NCI-H2171 (cell line): ENCODE results near the gene SLC36A4.
"Not testable (repeated sequence)": the region's sequence is repeated elsewhere in the genome, so short reads cannot be mapped to it uniquely, and the experiment has no call there.

ENCODE experiments used
- DNase-seq: peaks from one replicate; lab custom pipeline; 2025; lab: John Stamatoyannopoulos, UW

SLC36A4 gene

DNA sequence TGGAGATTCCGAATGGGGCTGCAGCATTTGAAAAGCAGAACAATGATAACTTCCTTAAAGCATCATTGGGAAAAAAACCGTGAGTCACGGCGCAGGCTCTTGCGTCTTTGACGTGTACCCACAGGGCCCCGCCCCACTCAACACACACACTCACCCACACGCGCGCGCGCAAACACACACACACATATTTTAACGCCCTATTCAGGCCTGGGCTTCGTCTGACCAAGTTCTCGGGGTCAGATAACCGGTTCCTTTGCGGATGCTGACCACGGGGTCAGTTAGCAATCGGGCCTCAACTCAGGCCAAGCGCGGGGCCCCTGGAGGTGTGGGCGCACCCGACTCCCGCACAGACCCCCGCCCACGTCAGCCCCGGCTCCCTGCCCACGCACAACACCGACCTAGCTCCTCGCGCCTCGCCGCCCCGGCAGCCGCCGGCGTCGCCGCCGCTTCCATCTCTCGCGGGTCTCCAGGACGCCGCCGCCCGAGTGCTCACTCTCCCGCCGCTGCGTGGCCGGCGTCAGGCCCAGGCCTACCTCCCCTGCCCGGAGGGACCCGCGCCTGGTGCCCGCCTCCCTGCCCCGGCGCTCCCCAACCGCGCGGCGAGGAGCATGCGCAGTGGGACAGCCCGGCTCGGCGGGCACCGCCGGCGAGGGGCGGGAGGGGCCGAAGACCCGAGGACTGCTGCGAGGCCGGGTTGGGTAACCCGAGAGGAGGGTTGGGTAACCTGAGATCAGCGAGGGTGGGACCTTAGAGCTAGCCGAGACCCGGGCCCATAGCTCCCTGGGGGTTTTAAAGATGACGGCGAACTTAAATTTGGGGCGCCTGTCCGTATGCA, at the start of gene SLC36A4:
TSS of gene SLC36A4 (minus strand) at position 612 of the 835 bp plus-strand sequence. CDS start at position 453, 159 bp downstream.
- peak; percentile 51 for DNase-seq

DNA sequence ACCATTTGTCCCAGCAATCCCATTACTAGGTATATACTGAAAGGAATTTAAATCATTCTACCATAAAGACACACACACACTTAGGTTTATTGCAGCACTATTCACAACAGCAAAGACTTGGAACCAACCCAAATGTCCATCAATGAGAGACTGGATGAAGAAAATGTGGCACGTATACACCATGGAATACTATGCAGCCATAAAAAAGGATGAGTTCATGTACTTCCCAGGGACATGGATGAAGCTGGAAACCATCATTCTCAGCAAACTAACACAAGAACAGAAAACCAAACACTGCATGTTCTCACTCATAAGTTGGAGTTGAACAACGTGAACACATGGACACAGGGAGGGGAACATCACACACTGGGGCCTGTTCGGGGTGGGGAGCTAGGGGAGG, 49.0 kb upstream of the SLC36A4 start:
- not testable (repeated sequence) for DNase-seq

DNA sequence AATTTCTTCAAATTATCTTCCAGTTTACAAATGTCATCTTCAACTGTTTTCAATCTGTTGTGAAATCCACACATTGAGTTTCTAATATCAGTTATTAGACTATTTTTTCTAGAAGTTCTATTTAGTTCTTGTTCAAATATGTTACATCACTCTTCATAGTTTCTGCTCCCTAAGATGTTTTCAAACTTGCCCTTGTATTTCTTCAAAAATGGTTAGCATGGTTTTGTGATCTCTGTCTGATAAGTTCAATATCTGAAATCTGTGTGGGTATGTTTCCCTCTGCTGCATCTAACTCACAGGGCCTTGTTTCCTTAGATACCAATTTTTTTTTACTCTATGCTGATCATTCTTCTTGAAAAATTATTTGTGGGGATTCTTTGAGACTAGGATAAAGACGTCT, 46.2 kb upstream of the SLC36A4 start:
- no peak for DNase-seq

DNA sequence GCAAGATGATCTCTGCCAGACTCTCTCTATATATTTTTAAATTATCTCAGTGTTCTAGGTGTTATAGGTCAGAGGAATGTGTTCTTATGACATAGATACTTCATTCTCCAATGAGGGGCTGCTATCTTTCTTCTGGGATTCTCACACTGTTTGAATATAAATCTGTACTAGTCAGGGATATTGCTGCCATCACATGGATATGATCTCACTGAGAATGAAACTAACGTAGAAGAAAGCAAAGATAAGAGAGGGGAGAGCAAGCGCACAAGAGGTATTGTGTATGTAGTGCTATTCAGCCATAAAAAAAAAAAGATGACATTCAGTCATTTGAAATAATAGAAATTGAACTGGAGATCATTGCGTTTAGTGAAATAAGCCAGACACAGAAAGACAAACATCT, 42.2 kb upstream of the SLC36A4 start:
- DNase-seq, result no peak

DNA sequence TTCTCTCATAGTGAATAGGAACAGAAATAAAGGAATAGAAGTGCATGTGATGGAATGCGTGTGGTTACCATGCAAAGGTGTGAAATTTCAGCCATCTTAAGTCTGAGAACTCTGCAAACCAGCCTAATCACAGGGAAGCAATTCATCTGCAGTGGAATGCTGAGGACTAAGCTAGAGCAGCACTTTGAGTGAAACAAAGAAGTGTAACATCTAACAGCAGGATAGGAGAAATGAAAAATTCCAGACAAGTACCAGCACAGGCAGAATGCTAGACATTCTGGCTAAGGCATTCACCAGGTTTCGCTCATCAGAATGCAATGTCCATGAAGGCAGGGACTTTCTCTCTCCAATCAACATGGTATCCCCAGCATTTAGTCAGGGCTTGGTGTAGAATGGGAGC, 41.2 kb upstream of the SLC36A4 start:
- no peak for DNase-seq

DNA sequence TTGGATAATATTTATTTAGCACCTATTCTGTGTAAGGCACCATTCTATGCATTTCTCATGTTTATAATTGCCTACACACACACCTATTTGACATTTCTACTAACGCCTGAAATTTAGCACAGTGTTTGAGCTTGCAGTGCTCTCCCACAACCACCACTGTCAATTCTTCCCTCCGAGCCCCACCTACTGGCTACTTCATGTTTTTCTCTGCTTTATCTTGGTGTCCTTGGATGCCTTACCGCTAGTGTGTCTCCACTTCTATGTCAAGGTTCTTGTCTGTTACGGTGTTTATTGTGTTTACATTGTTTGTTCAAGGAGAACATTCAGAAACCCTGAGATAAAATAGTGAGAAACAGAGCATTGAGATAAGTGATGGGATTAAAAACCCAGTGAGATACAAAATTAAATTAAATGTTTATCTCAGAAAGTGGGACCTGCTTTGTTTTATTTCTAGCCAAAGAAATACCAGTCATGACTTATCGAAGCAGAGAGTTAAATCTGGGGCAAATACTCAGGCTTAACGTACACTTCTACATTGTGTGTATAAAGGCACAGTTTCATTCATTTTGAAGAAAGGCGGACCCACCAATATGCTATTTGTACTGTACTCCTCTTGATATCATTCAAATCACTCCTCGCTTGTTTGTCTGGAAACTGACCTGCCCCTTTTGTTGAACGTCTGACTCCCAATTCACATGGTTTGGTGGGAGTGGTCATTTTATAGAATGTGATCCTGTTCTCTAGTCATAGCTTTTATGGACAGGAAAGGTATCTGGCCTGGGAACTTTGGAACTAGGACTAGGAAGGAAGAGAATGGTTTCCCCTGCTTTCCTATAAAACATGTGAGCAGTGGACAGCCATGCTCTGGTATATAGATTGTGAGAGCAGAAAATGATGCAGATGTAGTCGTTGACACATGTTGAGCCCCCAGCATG, 39.2 kb upstream of the SLC36A4 start:
- no peak for DNase-seq

DNA sequence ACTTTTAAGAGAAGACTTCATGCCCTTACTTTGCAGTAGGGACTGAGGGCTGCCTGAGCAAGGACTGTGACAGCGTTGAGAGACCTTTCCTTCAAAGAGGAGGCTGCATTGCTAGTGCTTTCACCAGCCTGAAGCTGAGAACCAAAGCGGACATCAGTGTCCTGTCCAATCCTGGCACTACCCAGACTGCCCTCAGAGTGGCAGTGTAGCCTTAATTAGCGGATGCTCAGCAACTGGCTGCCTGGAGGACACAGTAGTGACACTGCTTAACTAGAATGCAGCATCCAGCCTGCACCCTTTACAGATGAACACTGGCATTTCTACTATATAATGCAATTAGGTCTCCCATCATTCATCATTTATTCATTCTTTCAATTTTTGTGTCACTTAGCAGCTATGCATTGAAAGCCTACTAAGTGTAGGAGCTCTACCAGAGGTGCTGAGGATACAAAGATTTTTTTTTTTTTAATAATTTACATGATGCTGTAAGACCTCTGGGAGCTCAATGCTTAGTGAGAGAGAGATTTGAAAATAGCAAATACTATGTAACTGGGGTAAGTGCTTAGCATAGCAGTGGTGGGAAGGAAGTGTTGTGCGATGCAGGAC, 36.9 kb upstream of the SLC36A4 start:
- DNase-seq, result peak; percentile 30

DNA sequence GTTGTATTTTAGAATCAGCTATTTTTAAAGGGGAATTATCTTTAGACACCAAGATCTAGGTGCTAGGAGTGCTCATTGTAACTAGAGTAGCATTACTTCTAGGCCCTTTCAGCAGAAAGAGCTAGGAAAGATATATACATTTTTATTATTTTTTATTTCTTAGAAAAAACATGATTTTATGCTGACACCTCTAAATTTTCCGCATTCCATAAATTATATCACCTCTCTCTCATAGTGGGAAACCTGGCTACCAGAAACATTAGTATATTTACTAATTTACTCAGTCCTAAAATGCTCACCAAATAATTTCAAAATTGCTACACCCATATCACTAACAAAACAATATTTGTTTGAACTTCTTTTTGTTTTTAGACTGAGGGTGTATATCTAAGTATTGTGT, 32.1 kb upstream of the SLC36A4 start:
- no peak for DNase-seq

DNA sequence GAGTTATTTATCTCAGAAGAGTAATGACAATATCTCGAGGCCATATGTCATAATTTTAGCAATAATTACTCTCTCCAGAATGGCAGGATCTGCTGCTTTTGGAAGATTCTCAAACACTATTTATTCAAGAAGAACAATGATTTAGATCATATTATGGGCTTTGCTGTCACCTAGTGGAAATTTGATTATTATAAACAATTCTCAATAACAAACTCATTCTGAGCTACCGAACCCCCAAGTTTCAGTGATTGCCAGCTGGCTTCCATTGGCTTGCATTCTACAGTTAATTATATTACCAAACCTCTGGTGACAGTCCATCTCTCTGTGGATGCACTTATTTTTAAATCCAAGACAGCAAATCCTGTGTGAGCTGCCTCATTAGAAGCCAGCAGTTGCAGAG, 27.9 kb upstream of the SLC36A4 start:
- DNase-seq, result no peak

DNA sequence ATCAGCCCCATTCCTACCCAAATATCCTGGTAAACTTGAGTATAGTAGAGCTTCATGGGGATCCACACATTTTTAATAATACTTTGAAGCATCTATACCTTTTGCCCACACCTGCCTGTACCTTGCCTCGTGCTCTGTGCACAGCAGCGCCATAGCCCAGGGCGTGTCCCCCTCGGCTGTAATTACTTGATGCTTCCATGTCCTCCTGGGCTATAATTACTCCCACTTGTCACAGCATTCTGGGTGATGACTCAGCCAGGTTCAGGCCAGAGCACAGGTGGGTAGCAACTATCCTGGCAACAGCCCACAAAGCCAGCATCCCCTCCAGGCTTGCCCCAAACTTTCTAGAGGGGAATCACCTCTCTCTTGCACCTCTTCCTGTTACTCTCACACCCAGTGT, 23.7 kb upstream of the SLC36A4 start:
- no peak for DNase-seq

DNA sequence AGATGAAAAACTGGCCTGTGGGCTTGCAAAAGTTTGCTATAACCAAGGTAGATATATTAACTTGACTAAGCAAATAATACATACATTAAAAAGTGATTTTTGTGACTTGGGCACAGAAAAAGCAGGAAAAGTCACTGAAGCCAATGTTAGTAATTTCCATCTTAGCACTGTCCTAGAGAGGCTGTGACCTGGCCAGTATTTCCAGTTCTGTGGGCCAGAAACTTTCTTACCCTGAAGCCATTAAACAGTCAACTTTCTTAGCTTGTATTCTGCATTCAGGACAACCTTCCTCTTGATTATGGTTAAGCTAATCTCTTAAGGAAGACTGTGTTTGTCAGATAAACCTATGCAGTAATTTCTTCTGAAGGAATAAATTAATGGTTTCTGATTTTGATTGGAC, 22.3 kb upstream of the SLC36A4 start:
- DNase-seq, result no peak

DNA sequence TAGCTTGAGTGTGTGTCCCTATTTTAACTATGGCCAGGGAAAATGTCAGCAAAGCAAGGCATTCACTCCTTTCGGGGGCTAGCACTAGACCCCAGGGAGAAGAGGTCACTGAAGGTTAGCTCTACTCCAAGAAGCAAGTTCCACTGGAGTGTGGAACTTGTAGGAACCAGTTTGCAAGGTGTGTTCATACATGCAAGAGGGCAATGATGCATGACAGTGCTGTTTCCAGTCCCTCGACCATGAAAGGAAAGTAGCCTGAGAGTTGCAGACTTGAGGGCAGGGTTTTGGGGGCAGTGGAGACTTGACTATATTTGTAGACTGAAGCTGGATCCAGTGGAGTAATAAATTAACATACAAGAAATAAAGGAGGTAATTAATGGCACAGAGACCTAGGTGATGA, 21.6 kb upstream of the SLC36A4 start:
- no peak for DNase-seq

DNA sequence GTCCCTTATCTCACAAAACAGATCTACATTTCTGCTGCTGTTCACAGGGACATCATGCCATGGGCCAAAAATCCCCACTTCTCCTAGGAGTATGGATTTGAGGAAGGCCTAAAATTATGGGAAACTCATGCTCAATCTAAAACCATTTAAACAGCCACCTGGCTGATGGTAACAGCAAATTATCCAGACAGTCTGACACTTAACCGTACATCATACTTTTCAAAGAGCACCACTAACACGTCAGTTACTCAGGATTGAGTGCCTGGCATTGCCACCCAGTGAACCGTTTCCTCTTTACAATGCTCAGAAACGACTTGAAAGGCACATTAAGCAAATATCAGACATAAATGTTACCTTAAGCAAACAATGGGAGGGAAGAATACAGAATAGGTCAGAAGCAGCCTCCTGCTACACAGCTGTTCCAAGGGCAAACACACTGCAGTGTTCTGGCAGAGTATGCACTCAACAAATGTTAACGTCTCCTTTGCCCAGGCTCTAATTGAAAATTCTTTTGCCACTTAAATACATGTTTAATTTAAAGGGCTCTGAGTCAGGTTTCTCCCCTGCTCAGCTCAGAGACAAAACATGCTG, 18.8 kb upstream of the SLC36A4 start:
- no peak for DNase-seq

DNA sequence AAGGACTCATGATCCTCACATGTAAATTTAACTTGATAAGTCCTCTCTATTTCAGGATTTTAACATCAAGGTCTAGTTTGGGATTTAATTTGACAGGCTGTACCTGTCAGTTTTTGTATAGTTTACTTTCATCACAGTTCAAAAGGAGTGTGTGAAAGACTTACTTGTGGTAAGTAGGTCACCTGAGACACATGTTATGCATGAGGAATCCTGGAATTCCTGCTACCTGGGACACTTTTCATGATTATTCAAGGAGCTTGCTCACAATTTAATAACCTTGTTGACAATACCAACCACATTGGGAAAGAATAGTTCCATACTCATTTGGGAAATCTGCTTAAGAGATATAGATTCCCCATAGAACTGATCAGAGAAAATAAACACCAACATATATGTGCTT, 15.8 kb upstream of the SLC36A4 start:
- DNase-seq, result no peak

DNA sequence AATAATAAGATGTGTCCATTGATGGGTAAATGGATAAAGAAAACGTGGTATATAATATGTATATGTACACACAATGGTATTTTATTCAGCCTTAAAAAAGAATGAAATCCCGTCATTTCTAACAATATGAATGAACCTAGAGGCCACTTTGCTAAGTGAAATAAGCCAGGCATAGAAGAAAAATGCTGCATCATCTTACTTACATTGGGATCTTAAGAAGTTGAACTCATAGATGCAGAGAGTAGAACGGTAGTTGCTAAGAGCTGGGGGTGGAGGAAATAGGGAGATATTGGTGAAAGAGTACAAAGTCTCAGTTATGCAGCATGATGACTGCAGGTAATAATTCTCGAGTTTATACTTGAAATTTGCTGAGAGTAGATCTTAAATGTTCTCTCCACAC, 14.3 kb upstream of the SLC36A4 start:
- DNase-seq, result no peak

DNA sequence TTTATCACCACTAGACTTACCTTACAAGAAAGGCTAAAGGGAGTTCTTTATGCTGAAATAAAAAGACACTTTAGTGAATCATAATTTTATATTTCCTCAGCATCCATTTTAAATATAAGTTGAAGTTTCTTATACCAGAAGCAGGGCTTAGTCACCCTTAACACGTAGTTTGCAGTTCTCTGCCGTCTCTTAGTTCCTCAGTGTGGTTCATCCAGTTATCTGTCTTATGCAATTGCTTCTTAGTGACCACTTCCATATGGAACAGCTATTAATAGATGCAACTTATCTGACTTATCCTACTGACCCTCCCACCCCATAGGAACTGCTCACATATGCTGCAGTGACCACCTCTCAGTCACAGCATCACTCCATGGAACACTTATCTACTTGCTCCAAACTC, 11.7 kb upstream of the SLC36A4 start:
- no peak for DNase-seq

DNA sequence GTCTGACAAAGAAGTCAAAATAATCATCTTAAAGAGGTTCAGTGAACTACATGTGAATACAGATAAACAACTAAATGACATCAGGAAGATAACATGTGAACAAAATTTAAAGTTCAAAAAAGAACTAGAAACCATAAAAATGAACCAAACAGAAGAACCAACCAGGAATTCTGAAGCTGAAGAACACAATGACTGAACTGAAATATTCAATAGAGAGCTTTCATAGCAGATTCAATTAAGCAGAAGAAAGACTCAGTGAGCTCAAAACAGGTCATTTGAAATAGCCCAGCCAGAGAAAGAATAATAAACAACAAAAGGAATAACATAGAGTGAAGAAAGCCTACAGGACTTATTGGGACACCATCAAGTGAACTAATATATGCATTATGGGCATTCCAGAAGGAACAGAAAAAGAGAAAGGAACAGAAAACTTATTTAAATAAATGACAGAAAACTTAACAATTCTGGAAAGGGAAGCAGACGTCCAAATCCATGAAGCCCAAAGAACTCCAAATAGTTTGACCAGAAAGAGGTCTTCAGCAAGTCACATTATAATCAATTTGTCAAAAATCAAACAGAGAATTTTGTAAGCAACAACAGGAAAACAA, 11.0 kb upstream of the SLC36A4 start:
- DNase-seq, result no peak

DNA sequence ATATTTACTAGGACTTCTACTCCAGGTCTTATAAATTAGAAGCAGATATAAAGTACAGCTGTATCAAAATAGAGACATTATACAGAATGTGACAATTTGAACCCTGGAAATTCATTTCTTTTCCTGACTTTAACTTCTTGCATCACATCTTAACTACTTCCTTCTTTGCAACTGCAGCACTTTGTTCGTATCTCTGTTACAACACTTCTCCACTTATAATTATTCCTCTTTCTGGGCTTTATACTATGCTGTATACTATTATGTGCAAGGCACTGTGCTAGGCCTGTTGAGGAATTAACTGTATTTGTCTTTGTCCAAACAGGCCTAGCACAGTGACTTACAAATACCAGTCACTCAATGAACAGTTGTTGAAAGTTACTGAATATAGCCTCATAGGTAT, 1.8 kb upstream of the SLC36A4 start:
- DNase-seq, result no peak

DNA sequence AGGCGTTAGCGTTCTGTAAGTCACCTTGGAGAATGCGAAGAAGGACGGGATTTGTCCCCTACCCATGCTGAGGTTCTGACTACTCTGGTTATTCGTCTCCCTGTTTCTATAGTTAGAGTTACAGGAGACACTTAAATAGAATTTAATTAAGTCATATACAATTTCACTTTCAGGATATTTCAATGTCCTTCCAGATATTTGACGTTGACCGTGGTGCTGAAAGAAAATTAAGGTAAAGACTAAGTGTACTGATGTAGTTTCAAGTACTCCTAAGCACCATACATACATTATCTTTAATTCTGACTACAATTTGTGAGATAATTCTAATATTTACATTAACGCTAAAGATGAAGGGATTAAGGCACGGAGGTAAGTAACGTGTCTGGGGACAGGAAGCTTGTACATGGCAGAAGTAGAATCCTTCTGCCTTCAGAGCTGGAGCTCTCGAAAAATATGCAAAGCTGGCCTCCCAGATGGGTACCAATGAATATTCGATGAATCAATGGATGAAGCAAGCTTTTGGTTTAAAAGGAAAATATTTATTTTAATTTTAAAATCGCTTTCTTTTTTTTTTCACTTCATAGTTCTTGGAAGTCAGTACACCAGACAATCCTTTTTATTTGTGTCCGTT, 539 bp upstream of the SLC36A4 start:
- DNase-seq, result no peak

DNA sequence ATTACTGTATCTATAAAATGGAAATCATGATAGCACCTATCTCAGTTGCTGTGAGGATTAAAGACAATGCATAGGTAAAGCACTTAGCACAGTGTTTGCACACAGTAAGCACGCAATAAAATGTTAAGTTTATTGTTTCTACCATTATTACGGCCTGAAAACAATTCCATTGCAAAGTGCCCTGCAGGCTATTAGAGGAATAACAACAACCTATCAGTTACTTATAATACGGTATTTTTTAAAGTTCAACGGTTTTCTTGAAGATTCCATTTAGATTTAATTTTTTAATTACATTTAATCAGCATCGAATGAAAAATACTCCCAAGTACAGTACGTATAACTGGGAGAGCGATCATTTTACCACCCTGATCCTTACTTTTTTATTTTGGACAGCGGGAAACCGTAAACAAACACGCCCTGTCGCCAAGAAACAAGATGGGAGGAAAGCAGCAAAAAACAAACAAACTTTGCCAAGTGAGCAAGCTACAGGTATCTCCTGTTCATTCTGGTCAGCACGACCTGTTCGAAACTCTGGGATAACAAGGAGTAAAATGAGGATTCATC, 893 bp downstream of the SLC36A4 start:
- no peak for DNase-seq

DNA sequence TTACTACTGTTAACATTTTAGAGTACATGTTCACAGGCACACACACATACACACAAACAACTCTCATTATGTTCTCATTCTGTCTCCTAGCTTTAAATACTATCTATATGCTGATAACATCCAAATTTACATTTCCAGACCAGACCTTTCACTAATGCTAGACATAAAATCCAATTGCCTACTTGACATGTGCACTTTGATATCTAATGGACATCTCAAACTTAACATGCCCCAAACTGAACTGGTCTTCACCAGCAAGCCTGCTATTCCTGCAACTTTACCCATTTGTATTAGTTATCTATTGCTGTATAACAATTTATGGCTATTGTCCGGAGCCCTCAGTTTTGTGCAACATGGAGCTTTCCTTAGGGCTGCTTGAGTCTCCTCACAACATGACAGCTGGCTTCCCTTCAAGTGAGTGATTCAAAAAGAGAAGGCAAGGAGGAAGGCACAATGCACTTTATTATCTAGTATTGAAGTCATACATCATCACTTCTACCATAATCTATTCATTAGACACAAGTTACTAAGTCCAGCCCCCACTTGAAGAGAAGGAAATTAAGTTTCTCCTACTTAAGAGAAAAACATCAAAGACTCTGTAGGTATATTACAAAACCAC, 3.0 kb downstream of the SLC36A4 start:
- DNase-seq, result no peak
